HAP-1 (cell line): Measurements from ENCODE around the gene MDH1.

Experiments used
- DNase-seq, 2 experiments: peaks; one replicate each; pipeline ENCODE4 v3.0.0-alpha.2; 2016 to 2020; ENCODE audit warnings: low spot score in 2 of 2
- H3K27me3 ChIP-seq: fragments of 250-450 bp; sonication (Bioruptor Pico); 2 replicates; pipeline ENCODE4 v1.5.1; 2020; ENCODE audit warnings: low read depth, mild to moderate bottlenecking, moderate library complexity
- H3K36me3 ChIP-seq: fragments of 250-450 bp; sonication (Bioruptor Pico); replicated peaks from 2 replicates; pipeline ENCODE4 v1.5.1; 2020; ENCODE audit warnings: mild to moderate bottlenecking
- H3K4me1 ChIP-seq: fragments of 250-450 bp; sonication (Bioruptor Pico); 2 replicates; pipeline ENCODE4 v1.5.1; 2020; ENCODE audit warnings: mild to moderate bottlenecking
- H3K4me3 ChIP-seq: fragments of 250-450 bp; sonication (Bioruptor Pico); 2 replicates; pipeline ENCODE4 v1.5.1; 2020; ENCODE audit warnings: mild to moderate bottlenecking, moderate library complexity
- H3K9me3 ChIP-seq: fragments of 250-450 bp; sonication (Bioruptor Pico); 2 replicates; pipeline ENCODE4 v1.5.1; 2020; ENCODE audit warnings: mild to moderate bottlenecking, moderate library complexity
- in situ Hi-C: fragments of 300-500 bp; cut with MboI; formaldehyde crosslinking; loops from 3 replicates; pipeline ENCODE4 v1.14.3; 2020; ENCODE audit warnings: low sequenced_read_pairs, inconsistent platforms, mixed read lengths

The MDH1 gene

DNA sequence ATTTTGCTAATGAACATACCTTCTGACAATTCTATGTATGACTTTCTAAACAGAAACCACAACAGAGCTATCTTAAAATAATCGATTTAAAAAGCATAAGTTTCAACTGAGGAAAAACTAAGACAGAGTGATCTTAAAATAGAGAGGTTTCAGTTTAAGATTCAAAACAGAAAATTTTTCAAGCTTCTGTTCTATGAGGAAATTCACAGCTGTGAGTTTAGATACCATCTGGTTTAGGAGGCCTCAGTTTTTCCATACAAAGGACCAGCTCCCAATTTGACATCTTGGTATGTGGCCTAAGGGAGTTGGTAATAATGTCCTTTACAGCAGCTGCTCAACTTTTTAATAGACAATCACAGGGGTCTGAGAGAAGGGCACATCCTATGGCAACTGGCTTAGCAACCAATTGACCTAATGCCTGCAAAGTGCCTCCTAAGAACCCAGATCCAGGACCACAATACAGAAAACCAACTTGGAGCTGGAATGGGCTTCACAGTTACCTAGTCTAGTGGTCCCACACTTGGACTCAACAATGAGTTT, 39.7 kb downstream of the MDH1 start:
- Histone ChIP-seq H3K4me1 (no peaks in the 10 kb centered on the region), H3K9me3 (peaks cover 3% of the 10 kb centered on the region; the same call in 1 of the 2 replicates), H3K27me3 (no peaks in the 10 kb centered on the region), H3K36me3 (no peaks in the 10 kb centered on the region), H3K4me3 (no peak overlapping the region)
- in situ Hi-C loops = no loop called here
- no peak for DNase-seq

DNA sequence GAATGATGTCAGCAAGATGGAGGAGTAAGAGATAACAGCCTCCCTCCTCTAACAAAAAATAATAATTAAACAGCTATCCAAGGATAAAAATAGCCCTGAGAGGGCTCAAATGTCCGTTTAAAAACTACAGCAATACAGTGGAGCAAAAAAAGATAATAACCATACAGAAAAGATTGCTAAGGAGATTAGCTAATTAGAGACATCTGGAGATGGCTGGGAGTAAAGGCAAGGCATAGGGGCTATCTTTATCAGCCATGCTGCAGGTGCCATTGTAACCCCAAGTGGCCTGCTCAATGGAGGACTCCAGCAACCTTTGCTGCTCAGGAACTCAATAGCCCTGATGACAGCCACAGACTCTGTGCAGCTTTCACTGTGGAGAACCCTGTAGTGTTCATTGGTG, 42.7 kb downstream of the MDH1 start:
- in situ Hi-C loops = no loop called here
- Histone ChIP-seq H3K36me3 (no peaks in the 10 kb centered on the region), H3K9me3 (peaks cover 3% of the 10 kb centered on the region; the same call in 1 of the 2 replicates), H3K27me3 (no peaks in the 10 kb centered on the region), H3K4me3 (no peak overlapping the region), H3K4me1 (no peaks in the 10 kb centered on the region)
- DNase-seq = no peak

GRCh38 chr2:63632382-63632781, 43.6 kb downstream of the MDH1 start:
- Histone ChIP-seq H3K9me3 (peaks cover 3% of the 10 kb centered on the region; the same call in 1 of the 2 replicates), H3K27me3 (no peaks in the 10 kb centered on the region), H3K4me1 (no peaks in the 10 kb centered on the region), H3K4me3 (no peak overlapping the region), H3K36me3 (no peaks in the 10 kb centered on the region)
- in situ Hi-C loops = no loop called here
- DNase-seq = no peak

DNA sequence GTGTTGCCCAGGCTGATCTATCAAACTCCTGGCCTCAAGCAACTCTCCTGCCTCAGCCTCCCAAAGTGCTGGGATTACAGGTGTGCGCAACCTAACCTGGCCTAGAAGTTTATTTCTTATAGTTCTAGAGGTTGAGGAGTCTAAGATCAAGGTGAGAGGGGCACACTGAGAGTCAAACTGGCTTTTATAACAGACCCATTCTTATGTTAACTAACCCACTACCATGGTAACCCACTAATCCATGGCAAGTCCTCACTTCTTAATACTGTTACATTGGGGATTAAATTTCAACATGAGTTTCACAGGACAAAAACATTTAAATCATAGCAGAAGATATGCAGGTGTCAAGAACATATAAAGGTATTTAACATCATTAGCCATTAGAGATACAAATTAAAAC, 50.6 kb downstream of the MDH1 start:
- in situ Hi-C loops = no loop called here
- H3K27me3 ChIP-seq = no peaks in the 10 kb centered on the region
- H3K9me3 ChIP-seq = no peaks in the 10 kb centered on the region
- H3K4me3 ChIP-seq = no peak overlapping the region
- no peaks in the 10 kb centered on the region for H3K36me3 ChIP-seq
- H3K4me1 ChIP-seq = peaks cover 11% of the 10 kb centered on the region
- peak; percentile 20 to 85 for DNase-seq

DNA sequence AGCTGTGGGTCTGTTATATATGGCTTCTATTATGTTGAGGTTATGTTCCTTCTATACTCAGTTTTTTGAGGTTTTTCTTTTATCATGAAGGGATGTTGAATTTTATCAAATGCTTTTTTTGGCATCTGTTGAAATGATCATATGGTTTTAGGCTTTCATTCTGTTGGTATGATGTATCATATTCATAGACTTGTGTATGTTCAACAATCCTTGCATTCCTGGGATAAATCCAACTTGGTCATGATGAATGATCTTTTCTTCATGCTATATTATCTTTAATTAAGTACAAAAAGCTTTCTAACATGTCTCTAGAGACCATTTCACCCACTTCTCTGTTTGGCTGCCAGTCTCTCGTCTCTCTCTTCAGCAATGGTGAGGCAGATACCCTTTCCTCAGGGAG, 54.2 kb downstream of the MDH1 start:
- in situ Hi-C loops = no loop called here

DNA sequence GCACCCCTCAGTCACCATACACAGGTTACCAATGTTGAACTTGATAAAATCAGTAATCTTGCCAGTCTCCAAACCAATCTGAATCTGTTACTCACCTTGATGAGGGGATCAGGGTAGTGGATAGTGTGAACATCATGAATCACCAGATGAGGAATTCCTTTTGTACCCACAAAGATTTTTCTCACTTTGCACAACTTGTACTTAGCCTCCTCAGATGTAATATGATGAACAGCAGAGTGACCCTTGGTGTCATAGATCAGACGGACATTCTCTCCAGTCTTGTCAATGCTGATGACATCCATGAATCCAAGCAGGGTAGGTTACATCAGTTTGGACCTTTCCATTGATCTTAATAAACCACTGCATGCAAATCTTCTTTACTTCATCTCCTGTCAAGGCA, 54.7 kb downstream of the MDH1 start:
- in situ Hi-C loops = no loop called here

More for the DNA sequence above, 54.2 kb downstream of the MDH1 start:
- Histone ChIP-seq H3K36me3 (no peaks in the 10 kb centered on the region), H3K9me3 (no peaks in the 10 kb centered on the region), H3K27me3 (no peaks in the 10 kb centered on the region), H3K4me1 (peaks cover 11% of the 10 kb centered on the region), H3K4me3 (no peak overlapping the region)
- DNase-seq = no peak

DNA sequence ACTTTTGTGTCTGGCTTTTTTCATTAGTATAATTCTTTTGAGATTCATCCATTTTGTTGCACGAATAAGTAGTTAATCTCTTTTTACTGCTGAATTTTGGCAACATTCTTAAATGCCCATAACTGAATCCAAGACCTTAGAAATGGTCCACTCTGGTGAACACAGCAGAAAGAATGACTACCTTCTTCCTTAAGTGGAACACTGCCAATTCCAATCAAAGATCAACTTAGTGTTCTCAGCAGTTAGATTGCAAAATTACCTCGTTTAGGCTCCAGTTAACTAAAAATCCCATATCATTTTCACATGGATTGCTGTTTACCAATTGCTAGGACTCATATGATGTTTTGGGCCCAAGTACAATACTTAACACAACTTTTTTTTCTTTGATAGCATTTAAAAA, 59.9 kb downstream of the MDH1 start:
- Histone ChIP-seq H3K36me3 (no peaks in the 10 kb centered on the region), H3K4me1 (no peaks in the 10 kb centered on the region), H3K9me3 (no peaks in the 10 kb centered on the region; the same call in 1 of the 2 replicates), H3K4me3 (no peak overlapping the region), H3K27me3 (no peaks in the 10 kb centered on the region)
- in situ Hi-C loops = no loop called here
- no peak for DNase-seq

More for the DNA sequence above, 54.7 kb downstream of the MDH1 start:
- H3K4me3 ChIP-seq = no peak overlapping the region
- no peak for DNase-seq
- H3K4me1 ChIP-seq = peaks cover 11% of the 10 kb centered on the region
- no peaks in the 10 kb centered on the region for H3K36me3 ChIP-seq
- H3K9me3 ChIP-seq = no peaks in the 10 kb centered on the region
- H3K27me3 ChIP-seq = no peaks in the 10 kb centered on the region

- Histone ChIP-seq H3K36me3 (no peaks in the 10 kb centered on the region), H3K27me3 (no peaks in the 10 kb centered on the region), H3K4me1 (no peaks in the 10 kb centered on the region), H3K4me3 (no peak overlapping the region), H3K9me3 (no peaks in the 10 kb centered on the region; the same call in 1 of the 2 replicates)
- in situ Hi-C loops = no loop called here
- DNase-seq = no peak
Measured at GRCh38 chr2:63649829-63650228, 61.1 kb downstream of the MDH1 start.

DNA sequence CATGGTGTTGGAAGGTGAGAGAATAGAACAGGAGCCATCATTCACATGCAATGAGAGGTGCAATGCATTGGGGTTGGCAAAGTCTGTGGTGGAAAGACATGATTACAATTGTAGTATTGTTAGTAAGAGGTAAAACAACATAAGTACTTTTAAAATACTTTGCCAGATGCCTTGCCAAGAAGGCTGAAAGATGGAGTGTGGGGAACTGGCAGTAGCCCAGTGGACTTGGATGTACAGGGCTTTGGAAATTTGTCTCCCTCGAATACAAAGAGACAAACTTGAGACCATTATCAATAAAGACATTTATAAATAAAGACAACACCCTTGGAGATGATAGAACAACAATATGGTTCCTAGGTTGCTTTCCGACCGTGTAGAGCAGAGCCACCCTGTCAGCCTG, 62.0 kb downstream of the MDH1 start:
- no peak for DNase-seq
- Histone ChIP-seq H3K9me3 (no peaks in the 10 kb centered on the region; the same call in 1 of the 2 replicates), H3K4me3 (no peak overlapping the region), H3K4me1 (no peaks in the 10 kb centered on the region), H3K27me3 (no peaks in the 10 kb centered on the region), H3K36me3 (no peaks in the 10 kb centered on the region)
- in situ Hi-C loops = no loop called here

- no peaks in the 10 kb centered on the region for H3K27me3 ChIP-seq
- H3K9me3 ChIP-seq = no peaks in the 10 kb centered on the region; the same call in 1 of the 2 replicates
- no peak overlapping the region for H3K4me3 ChIP-seq
- no peak for DNase-seq
- H3K4me1 ChIP-seq = no peaks in the 10 kb centered on the region
- no peaks in the 10 kb centered on the region for H3K36me3 ChIP-seq
- in situ Hi-C loops = no loop called here
Measured at GRCh38 chr2:63651356-63651755, 62.6 kb downstream of the MDH1 start.

DNA sequence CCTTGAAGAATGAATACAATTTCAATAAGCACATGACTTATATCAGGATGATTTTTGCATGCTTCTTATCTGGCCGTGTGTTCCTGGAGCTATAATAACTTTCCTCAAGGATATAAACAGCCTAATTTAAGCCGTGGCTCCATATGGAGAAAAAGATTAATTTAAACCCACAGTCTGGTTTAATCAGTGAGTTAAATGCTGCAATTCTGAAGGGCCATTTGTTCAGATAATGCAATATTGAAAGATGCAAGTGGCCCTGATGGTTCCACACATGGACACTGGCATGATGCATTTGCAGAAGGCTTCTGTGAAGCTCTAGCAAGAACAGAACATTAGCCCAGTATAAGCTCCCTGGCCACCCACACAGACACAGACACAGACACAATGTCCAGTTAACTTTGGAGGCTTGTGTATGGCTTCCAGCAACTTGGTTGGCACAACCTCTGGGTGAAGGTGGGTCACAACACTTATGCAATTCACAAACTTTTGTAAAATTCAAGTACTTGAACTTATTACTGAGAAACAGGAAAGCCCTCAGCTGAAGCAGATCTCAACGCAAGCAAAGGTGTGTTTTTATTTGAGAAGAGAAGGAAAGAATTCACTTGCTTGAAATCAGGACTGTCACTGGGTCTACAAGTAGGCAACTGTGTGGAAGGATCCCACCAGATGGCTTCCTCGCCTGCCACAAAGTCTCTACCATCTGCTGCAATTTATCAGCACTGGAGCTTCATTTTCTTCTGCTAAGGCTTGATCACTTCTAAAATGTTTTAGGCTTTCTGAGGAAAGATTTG, 63.3 kb downstream of the MDH1 start:
- in situ Hi-C loops = no loop called here
- Histone ChIP-seq H3K27me3 (no peaks in the 10 kb centered on the region), H3K9me3 (no peaks in the 10 kb centered on the region; the same call in 1 of the 2 replicates), H3K36me3 (no peaks in the 10 kb centered on the region), H3K4me3 (no peak overlapping the region), H3K4me1 (no peaks in the 10 kb centered on the region)
- no peak for DNase-seq

DNA sequence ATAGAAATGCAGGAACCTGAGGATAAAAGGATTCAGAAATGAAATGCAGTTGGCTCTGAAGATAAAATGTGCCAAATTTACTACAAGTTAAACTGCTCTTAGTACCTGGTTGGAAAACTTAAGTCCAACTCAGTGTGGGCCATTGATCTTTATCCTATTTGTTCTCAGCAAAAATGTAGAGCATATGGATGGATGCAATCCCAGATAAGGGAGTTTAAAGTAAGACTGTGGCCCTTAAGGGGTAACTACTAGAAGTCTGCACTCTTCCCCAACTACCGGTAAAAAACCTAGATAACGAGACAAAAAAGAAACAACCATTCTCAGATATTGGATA, 63.9 kb downstream of the MDH1 start:
- no peak overlapping the region for H3K4me3 ChIP-seq
- in situ Hi-C loops = no loop called here
- no peaks in the 10 kb centered on the region for H3K4me1 ChIP-seq
- no peaks in the 10 kb centered on the region for H3K36me3 ChIP-seq
- no peaks in the 10 kb centered on the region for H3K27me3 ChIP-seq
- no peaks in the 10 kb centered on the region; the same call in 1 of the 2 replicates for H3K9me3 ChIP-seq
- no peak for DNase-seq

GRCh38 chr2:63654959-63655358, 66.2 kb downstream of the MDH1 start:
- no peaks in the 10 kb centered on the region for H3K36me3 ChIP-seq
- no peak for DNase-seq

More at GRCh38 chr2:63654959-63655358, 66.2 kb downstream of the MDH1 start:
- no peaks in the 10 kb centered on the region for H3K27me3 ChIP-seq
- H3K4me3 ChIP-seq = no peak overlapping the region
- no peaks in the 10 kb centered on the region for H3K4me1 ChIP-seq
- in situ Hi-C loops = no loop called here
- H3K9me3 ChIP-seq = no peaks in the 10 kb centered on the region; the same call in 1 of the 2 replicates
